Cardiac fibroblast (primary cell): ENCODE results near the gene EDAR.

ENCODE experiments used
- DNase-seq, 2 donors: peaks; one replicate each; pipeline versions ENCODE4 v3.0.0 to v3.0.0-alpha.2; 2010; ENCODE audit warnings: low read depth in 2 of 2
- H3K4me3 ChIP-seq, 2 donors: replicated peaks in 1 of 2; 1 replicate in 1 of 2; 2 replicates in 1 of 2; pipeline ENCODE4 v1.5.1; 2011; ENCODE audit warnings: low read depth in 2 of 2, low read length in 2 of 2, mild to moderate bottlenecking in 2 of 2, moderate library complexity in 1 of 2
- TF ChIP-seq, protein P1 (sequence below): IDR thresholded peaks from one replicate; pipeline ENCODE4 v1.5.1; 2011; ENCODE audit warnings: low read depth, mild to moderate bottlenecking, low read length, inconsistent platforms

EDAR gene

DNA sequence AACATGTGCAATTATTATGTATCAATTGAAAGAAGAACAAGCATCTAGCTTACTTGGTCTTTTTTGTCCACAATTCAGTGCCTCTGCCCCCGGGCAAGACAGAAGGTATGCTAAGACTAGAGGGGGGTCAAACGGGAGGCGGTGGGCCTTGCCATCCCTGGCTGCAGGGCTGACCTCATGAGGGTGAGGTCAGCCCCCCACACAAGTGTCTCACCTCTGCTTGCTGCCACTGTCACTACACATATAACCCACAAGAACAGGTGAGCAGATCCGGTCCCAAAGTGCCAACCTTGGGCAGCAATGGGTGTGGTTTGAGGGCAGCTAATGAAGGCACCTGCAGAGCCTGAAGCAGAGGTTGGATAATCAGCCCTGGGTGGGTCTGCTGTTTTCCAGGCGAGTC, 71.5 kb downstream of the EDAR start:
- TF ChIP-seq, protein P1, sequence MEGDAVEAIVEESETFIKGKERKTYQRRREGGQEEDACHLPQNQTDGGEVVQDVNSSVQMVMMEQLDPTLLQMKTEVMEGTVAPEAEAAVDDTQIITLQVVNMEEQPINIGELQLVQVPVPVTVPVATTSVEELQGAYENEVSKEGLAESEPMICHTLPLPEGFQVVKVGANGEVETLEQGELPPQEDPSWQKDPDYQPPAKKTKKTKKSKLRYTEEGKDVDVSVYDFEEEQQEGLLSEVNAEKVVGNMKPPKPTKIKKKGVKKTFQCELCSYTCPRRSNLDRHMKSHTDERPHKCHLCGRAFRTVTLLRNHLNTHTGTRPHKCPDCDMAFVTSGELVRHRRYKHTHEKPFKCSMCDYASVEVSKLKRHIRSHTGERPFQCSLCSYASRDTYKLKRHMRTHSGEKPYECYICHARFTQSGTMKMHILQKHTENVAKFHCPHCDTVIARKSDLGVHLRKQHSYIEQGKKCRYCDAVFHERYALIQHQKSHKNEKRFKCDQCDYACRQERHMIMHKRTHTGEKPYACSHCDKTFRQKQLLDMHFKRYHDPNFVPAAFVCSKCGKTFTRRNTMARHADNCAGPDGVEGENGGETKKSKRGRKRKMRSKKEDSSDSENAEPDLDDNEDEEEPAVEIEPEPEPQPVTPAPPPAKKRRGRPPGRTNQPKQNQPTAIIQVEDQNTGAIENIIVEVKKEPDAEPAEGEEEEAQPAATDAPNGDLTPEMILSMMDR: no peak
- H3K4me3 ChIP-seq: no peak overlapping the region
- DNase-seq: no peak

DNA sequence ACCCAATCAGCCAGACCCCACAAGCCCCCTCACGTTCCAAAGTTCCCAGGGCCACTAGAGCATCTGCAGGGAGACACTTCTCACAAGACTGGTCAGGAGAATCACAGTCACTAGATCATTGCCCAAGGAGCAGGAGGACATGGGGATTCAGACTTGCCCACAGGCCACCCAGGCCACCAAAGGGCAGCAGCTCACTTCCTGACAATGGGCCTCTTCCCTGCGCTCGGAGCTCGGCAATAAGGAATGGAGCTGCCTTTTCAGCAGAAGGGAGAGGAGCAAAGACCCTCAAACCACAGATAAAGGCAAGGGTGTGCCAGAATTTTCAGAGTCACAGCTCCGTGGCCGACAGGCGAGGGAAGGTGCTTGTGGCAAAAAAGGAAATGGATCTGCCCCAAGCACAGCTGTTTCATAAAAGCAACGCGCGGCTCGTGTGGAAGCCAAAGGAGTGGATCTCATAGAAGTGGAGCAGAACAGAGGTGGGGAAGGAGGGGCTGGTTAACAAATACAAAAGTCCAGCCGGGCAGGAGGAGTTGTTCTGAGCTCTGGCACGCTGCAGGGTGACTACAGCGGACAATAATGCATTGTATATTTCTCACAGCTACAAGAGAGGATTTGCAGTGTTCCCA, 72.1 kb downstream of the EDAR start:
- TF ChIP-seq, protein P1: no peak
- peak; percentile 19 to 21 for DNase-seq
- no peak overlapping the region for H3K4me3 ChIP-seq

DNA sequence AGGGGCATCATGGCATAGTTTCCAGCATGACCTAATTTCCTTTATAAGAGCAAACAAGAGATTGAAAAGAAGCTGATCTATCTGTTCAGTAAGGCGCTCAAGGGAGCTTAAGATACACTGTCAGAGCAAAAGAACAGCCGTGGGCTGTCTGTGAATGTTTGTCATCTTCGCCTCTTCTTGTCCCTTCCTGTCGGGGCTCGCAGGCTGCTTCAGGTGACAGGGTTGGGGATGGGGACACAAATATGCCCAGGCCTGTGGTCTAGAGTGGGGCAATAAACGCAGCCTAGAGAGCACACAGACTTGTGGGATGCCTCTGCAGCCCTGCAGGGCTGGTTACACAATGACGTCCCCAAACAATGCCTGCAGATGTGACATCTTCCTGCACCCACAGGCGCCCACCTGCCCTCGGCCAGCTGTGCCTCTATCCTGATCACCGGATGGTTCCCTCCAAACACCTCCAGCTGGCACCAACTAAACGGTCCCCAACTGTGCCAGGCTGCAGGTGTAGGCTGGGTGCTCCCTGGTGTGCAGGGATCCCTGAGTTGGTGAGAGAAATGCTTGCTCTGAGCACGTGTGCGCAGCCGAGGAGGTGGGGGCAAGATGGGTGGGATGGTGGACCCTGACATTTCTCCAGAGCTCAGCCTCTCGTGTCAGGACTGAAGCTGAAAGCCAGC, 72.8 kb downstream of the EDAR start:
- DNase-seq: no peak
- H3K4me3 ChIP-seq: no peak overlapping the region
- TF ChIP-seq, protein P1: no peak

DNA sequence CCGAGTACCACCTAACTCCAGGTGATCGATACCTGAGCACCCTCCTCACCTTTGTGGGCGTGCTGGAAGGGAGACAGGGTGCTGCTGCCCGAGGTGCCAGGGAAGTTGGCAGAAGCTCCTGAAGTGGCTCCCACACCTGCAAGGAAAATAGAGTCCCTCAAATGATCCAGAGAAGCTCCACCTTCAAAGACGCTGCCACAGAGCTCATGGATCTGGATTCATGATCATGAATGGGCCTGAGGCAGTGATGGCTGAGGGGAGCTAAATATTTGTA, 76.5 kb downstream of the EDAR start:
- DNase-seq: no peak
- TF ChIP-seq, protein P1: no peak
- no peak overlapping the region for H3K4me3 ChIP-seq

DNA sequence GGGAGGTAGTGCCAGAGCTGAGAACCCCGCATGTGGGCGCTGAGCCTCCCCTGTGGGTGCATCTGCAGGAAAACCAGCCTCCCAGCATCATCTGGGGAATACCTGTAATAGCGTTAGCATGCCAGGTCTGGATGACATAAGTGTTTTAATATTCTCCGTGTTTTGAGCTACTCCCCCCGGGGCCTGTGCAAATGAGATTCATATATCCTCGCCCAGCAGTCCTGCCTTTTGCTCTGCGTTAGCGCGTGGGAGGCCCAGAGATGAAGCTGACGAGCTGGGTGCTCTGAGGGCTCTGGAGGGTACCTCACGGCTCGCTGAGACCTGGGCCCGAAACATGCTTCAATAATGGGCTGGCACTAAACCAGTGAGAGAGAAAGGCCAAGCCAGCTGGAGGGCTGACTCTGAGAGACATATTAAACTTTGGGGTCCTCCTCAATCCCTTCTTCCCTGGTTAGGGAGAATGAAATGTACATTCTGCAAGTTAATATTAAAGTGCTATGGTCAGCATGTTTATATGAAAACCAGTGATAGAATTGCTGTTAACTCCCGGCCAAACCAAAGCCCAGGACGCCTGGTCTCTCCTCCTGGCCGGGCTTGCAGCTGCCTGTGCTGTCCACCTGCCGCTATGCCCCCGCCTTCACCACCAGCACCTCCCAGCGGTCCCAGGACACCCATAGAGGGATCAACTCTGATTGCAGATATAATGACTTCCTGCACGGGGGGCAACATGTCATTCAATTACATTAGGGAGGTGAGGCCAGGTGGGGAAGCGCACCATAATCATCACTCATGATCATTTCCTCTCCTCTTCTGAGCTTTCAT, 77.0 kb downstream of the EDAR start:
- TF ChIP-seq, protein P1: no peak

DNA sequence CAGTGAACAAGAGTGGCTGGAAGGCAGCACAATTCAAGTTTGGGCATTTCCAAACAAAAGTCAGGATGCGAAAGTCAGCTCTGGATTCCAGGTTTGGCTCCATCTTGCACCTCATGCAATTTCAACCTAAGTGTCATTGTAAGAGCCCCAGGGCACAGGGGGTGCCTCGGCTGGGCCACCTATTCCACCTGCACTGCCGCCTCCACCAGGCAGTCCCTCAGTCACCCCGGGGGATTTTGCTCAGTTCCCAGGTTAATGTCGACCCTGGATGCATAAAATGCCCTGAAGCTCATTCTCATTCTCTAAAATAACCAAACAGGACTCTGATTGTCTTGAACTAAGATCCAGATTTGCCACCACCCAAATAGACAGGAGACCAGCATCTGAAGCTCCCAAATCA, 77.6 kb downstream of the EDAR start:
- no peak for DNase-seq
- no peak overlapping the region for H3K4me3 ChIP-seq
- TF ChIP-seq, protein P1: no peak

More for the DNA sequence above, 77.0 kb downstream of the EDAR start:
- DNase-seq: no peak
- H3K4me3 ChIP-seq: no peak overlapping the region
